Posterior vena cava (tissue), 2 donors: ENCODE measurements around the gene ZHX3. TPM values are rescaled to one million over a fixed set of nuclear protein-coding genes. Genes with fewer than 3 reads are reported as not detected.
A peak's percentile ranks its signal among the peaks of the same experiment; 100 is the strongest.

Experiments
- DNase-seq: peaks from one replicate; pipeline ENCODE4 v3.0.0-alpha.2; 2020; ENCODE audit warnings: low spot score
- intact Hi-C, 2 donors: fragments of 100-400 bp; cut with DNase I; formaldehyde crosslinking; loops; one replicate each; pipeline versions ENCODE4 v1.14.1 to v1.14.2; 2022 to 2023
- total RNA-seq, 2 donors: library from RNA; stranded (reverse); fragmentation: NEBNext Ultra II Directional; extraction: Animal tissue kit (Norgen Biotek cat#: 25700); gene quantifications; one replicate each; pipeline ENCODE4 v1.2.1, GENCODE V29; 2021
- donor health status: DM: yes; HTN: yes; CAD: no.
- donor health status: DM: yes; HTN: yes; CAD: no.

The ZHX3 gene
- total RNA-seq, 2 donors from 2014 or later, result 88.2 to 92.9 TPM

GRCh38 chr20:41154436-41155176 is 162.9 kb downstream of the ZHX3 start:
- intact Hi-C loops, result no loop called here
- DNase-seq, result no peak

- no peak for DNase-seq
Measured at GRCh38 chr20:41152108-41152757, 165.3 kb downstream of the ZHX3 start.

GRCh38 chr20:41151134-41151869 is 166.2 kb downstream of the ZHX3 start:
- DNase-seq, result no peak
- intact Hi-C loops, result no loop called here

More at GRCh38 chr20:41152108-41152757, 165.3 kb downstream of the ZHX3 start:
- intact Hi-C loops, result no loop called here

- DNase-seq, result no peak
- intact Hi-C loops, result no loop called here
Measured at GRCh38 chr20:41150664-41151063, 166.9 kb downstream of the ZHX3 start.

GRCh38 chr20:41148942-41149341 is 168.6 kb downstream of the ZHX3 start:
- intact Hi-C loops, result no loop called here
- DNase-seq, result no peak

GRCh38 chr20:41147767-41148191 is 169.8 kb downstream of the ZHX3 start:
- intact Hi-C loops, result no loop called here
- DNase-seq, result no peak

- intact Hi-C loops, result no loop called here
- peak; percentile 71 for DNase-seq
Measured at GRCh38 chr20:41145821-41146620, 171.5 kb downstream of the ZHX3 start.

- intact Hi-C loops, result no loop called here
- DNase-seq, result peak; percentile 57
Measured at GRCh38 chr20:41145317-41145716, 172.2 kb downstream of the ZHX3 start.

GRCh38 chr20:41143354-41143753 is 174.2 kb downstream of the ZHX3 start:
- intact Hi-C loops, result no loop called here
- DNase-seq, result no peak

GRCh38 chr20:41142919-41143318 is 174.6 kb downstream of the ZHX3 start:
- intact Hi-C loops, result no loop called here
- peak; percentile 61 for DNase-seq

- intact Hi-C loops, result no loop called here
- peak; percentile 71 for DNase-seq
Measured at GRCh38 chr20:41142245-41142644, 175.3 kb downstream of the ZHX3 start.

GRCh38 chr20:41141153-41141815 is 176.2 kb downstream of the ZHX3 start:
- intact Hi-C loops, result no loop called here
- peak; percentile 85 for DNase-seq

GRCh38 chr20:41140226-41141133 is 177.1 kb downstream of the ZHX3 start:
- intact Hi-C loops, result no loop called here
- peak; percentile 72 for DNase-seq

- intact Hi-C loops, result no loop called here
- no peak for DNase-seq
Measured at GRCh38 chr20:41139227-41140093, 178.1 kb downstream of the ZHX3 start.

GRCh38 chr20:41138475-41139226 is 178.9 kb downstream of the ZHX3 start:
- intact Hi-C loops, result no loop called here
- peak; percentile 82 for DNase-seq
